HepG2 (cell line): ENCODE measurements around the gene FKBP1B. TPM values are rescaled to one million over a fixed set of nuclear protein-coding genes. Genes with fewer than 3 reads are reported as not detected.

Experiments
- ATAC-seq: fragments of 200-7000 bp; cut with Tn5 transposase; 3 replicates; pipeline ENCODE4 v1.9.1; 2020; ENCODE audit warnings: mild to moderate bottlenecking, moderate library complexity
- BruUV-seq: library from RNA; stranded (reverse); fragments of 400-500 nt; replicated peaks from 2 replicates; lab custom pipeline; 2021; lab: Mats Ljungman, UMichigan
- CTCF ChIA-PET: fragments of 300-600 bp; formaldehyde crosslinking; extraction: SDS; loops from one replicate; lab custom pipeline; 2021; ENCODE audit warnings: low total read pairs, inconsistent platforms, low intra/inter-chr PET ratio; lab: Yijun Ruan, JAX
- POLR2A ChIA-PET: fragments of 350-600 bp; sonication (Branson Sonifier 250); formaldehyde crosslinking; loops from one replicate; lab custom pipeline; 2020; ENCODE audit warnings: antibody characterized with exemption, inconsistent platforms; lab: Yijun Ruan, JAX
- DNase-seq: peaks from one replicate; pipeline ENCODE4 v3.0.0-alpha.2; 2015; ENCODE audit warnings: low spot score
- FAIRE-seq: peaks from 3 replicates; lab custom pipeline; 2011; peaks lifted over from hg19 to GRCh38; lab: Jason Lieb, UNC
- H2AFZ ChIP-seq: one replicate; pipeline ENCODE4 v1.6.1; 2011; ENCODE audit warnings: low read length, inconsistent platforms
- H3K27ac ChIP-seq: fragments of 300-600 bp; 3 replicates; pipeline ENCODE4 v1.8.0; 2011; ENCODE audit warnings: mixed run types, mild to moderate bottlenecking, mixed read lengths, low read length, inconsistent platforms; ENCODE audit not compliant: insufficient read depth; ENCODE audit errors: extremely low read length
- H3K27me3 ChIP-seq, 2 experiments: fragments of 200-600 bp in 1 of 2; 2 replicates in 1 of 2; 3 replicates in 1 of 2; pipeline versions ENCODE4 v1.6.0 to v1.8.0; 2011; ENCODE audit warnings: low read length in 2 of 2, mild to moderate bottlenecking in 2 of 2, moderate library complexity in 2 of 2, inconsistent platforms in 1 of 2; ENCODE audit not compliant: insufficient read depth in 2 of 2, control insufficient read depth in 1 of 2
- H3K36me3 ChIP-seq, 2 experiments: fragments of 200-600 bp in 1 of 2; replicated peaks in 1 of 2; 2 replicates in 1 of 2; 3 replicates in 1 of 2; pipeline versions ENCODE4 v1.5.1 to v1.8.0; 2011; ENCODE audit warnings: low read length in 2 of 2, inconsistent platforms in 1 of 2; ENCODE audit not compliant: insufficient read depth in 2 of 2, control insufficient read depth in 1 of 2
- H3K4me1 ChIP-seq: 2 replicates; pipeline ENCODE4 v1.5.1; 2012; ENCODE audit warnings: low read length, inconsistent platforms; ENCODE audit not compliant: insufficient read depth
- H3K4me2 ChIP-seq: 2 replicates; pipeline ENCODE4 v1.6.0; 2011; ENCODE audit warnings: low read depth, low read length, inconsistent platforms
- H3K4me3 ChIP-seq, 3 experiments: fragments of 200-600 bp in 1 of 3; sonication (generic), shearing (Covaris generic) in 1 of 3; replicated peaks in 1 of 3; 2 replicates each; pipeline ENCODE4 v1.5.1; 2011 to 2016; ENCODE audit warnings: low read length in 3 of 3, inconsistent platforms in 2 of 3, low read depth in 2 of 3, mild to moderate bottlenecking in 2 of 3, control low read depth in 1 of 3, mixed read lengths in 1 of 3; ENCODE audit not compliant: insufficient read depth in 1 of 3
- H3K79me2 ChIP-seq: one replicate; pipeline ENCODE4 v1.6.1; 2011; ENCODE audit warnings: low read length, inconsistent platforms; ENCODE audit not compliant: insufficient read depth
- H3K9ac ChIP-seq: 2 replicates; pipeline ENCODE4 v1.6.0; 2011; ENCODE audit warnings: mild to moderate bottlenecking, low read depth, low read length, inconsistent platforms; ENCODE audit not compliant: insufficient read depth
- H3K9me3 ChIP-seq: 2 replicates; pipeline ENCODE4 v1.5.1; 2012; ENCODE audit warnings: mild to moderate bottlenecking, low read length
- H4K20me1 ChIP-seq: 2 replicates; pipeline ENCODE4 v1.6.0; 2011; ENCODE audit warnings: inconsistent platforms, mild to moderate bottlenecking, low read length, moderate library complexity; ENCODE audit not compliant: insufficient read depth
- AGO2 ChIP-seq: fragments of 200-400 bp; formaldehyde crosslinking; optimal IDR thresholded peaks from 2 replicates; pipeline ENCODE3; 2017; ENCODE audit warnings: mild to moderate bottlenecking, low read depth, low read length, moderate library complexity
- ATRX ChIP-seq: sonication (generic); formaldehyde crosslinking; IDR thresholded peaks from 2 replicates; pipeline ENCODE4 v1.4.0; 2020; ENCODE audit warnings: missing genetic modification reagents, borderline replicate concordance
- EEA1 ChIP-seq: sonication (generic); formaldehyde crosslinking; IDR thresholded peaks from 2 replicates; pipeline ENCODE4 v1.5.1; 2020; ENCODE audit warnings: mild to moderate bottlenecking, missing genetic modification reagents, borderline replicate concordance
- FOXK1 ChIP-seq: sonication (generic); formaldehyde crosslinking; IDR thresholded peaks from 2 replicates; pipeline ENCODE4 v1.4.0; 2020; ENCODE audit warnings: low read depth, missing genetic modification reagents, borderline replicate concordance
- HNRNPK ChIP-seq: fragments of 200-400 bp; formaldehyde crosslinking; IDR thresholded peaks from 2 replicates; pipeline ENCODE4 v1.6.1; 2018; ENCODE audit warnings: low read length, low read depth, moderate library complexity, mild to moderate bottlenecking; ENCODE audit not compliant: poor library complexity, severe bottlenecking
- MXD4 ChIP-seq: IDR thresholded peaks from 2 replicates; pipeline ENCODE4 v1.6.1; 2016; ENCODE audit warnings: mild to moderate bottlenecking, missing biosample characterization, missing genetic modification reagents
- NR1H2 ChIP-seq: sonication (generic); formaldehyde crosslinking; IDR thresholded peaks from 2 replicates; pipeline ENCODE4 v1.8.1; 2022; ENCODE audit warnings: low read depth, missing genetic modification reagents, borderline replicate concordance
- NRL ChIP-seq: sonication (generic); formaldehyde crosslinking; IDR thresholded peaks from 2 replicates; pipeline ENCODE4 v1.5.0; 2020; ENCODE audit warnings: missing genetic modification reagents, mild to moderate bottlenecking, moderate library complexity, borderline replicate concordance
- RBFOX2 ChIP-seq: fragments of 200-400 bp; formaldehyde crosslinking; IDR thresholded peaks from 2 replicates; pipeline ENCODE4 v1.6.1; 2017; ENCODE audit warnings: low read depth, mild to moderate bottlenecking, low read length
- SAFB2 ChIP-seq: sonication (generic); formaldehyde crosslinking; IDR thresholded peaks from 2 replicates; pipeline ENCODE4 v1.5.1; 2020; ENCODE audit warnings: missing genetic modification reagents, low read depth, mild to moderate bottlenecking, borderline replicate concordance
- TEF ChIP-seq: sonication (generic); formaldehyde crosslinking; IDR thresholded peaks from 2 replicates; pipeline ENCODE4 v1.5.0; 2020; ENCODE audit warnings: missing genetic modification reagents
- THAP7 ChIP-seq: sonication (generic); formaldehyde crosslinking; IDR thresholded peaks from 2 replicates; pipeline ENCODE4 v1.8.1; 2023; ENCODE audit warnings: mild to moderate bottlenecking, missing genetic modification reagents
- ZBTB33 ChIP-seq: sonication (generic); formaldehyde crosslinking; IDR thresholded peaks from 2 replicates; pipeline ENCODE4 v1.4.0; 2020; ENCODE audit warnings: missing genetic modification reagents
- ZFYVE20 ChIP-seq: sonication (generic); formaldehyde crosslinking; IDR thresholded peaks from 2 replicates; pipeline ENCODE4 v1.8.0; 2023; ENCODE audit warnings: low read depth, mild to moderate bottlenecking, moderate library complexity, missing genetic modification reagents, borderline replicate concordance
- ZGPAT ChIP-seq: IDR thresholded peaks from 2 replicates; pipeline ENCODE4 v1.6.1; 2016; ENCODE audit warnings: mild to moderate bottlenecking
- ZNF263 ChIP-seq: sonication (generic); formaldehyde crosslinking; IDR thresholded peaks from 2 replicates; pipeline ENCODE4 v1.4.0; 2020; ENCODE audit warnings: missing genetic modification reagents
- ZNF674 ChIP-seq: sonication (generic); formaldehyde crosslinking; IDR thresholded peaks from 2 replicates; pipeline ENCODE4 v1.5.0; 2020; ENCODE audit warnings: low read depth, mild to moderate bottlenecking, missing genetic modification reagents
- ZNF782 ChIP-seq: sonication (generic); formaldehyde crosslinking; IDR thresholded peaks from 2 replicates; pipeline ENCODE4 v1.4.0; 2020; ENCODE audit warnings: missing genetic modification reagents, mild to moderate bottlenecking, borderline replicate concordance
- WGBS: methylation state at CpG from one replicate; pipeline ENCODE4 v1.1.6; 2017; ENCODE audit warnings: low lambda C conversion rate; 5-methylcytosine and 5-hydroxymethylcytosine counted together
- in situ Hi-C: cut with HindIII; loops from 2 replicates; pipeline ENCODE4 v1.10.0; 2017; ENCODE audit warnings: low pct_unique_long_range_greater_than_20kb; ENCODE audit not compliant: extremely low pct_ligation_motif_present
- intact Hi-C: fragments of 100-400 bp; cut with micrococcal nuclease; formaldehyde crosslinking; loops from one replicate; pipeline ENCODE4 v1.10.0; 2022; ENCODE audit not compliant: unreplicated experiment
- polyA plus RNA-seq, 8 experiments: library from polyadenylated mRNA; depleted of rRNA in 3 of 8; stranded (reverse) in 7 of 8; unstranded in 1 of 8; fragments of >200 nt; fragmentation: Illumina TruSeq in 4 of 8; extraction: Trizol in 4 of 8; gene quantifications; 2 replicates each; pipeline versions ENCODE4 v1.2.1 to v1.2.3, GENCODE V29; 2011 to 2016; ENCODE audit warnings: low read depth in 4 of 8, missing spikeins in 1 of 8, mixed read lengths in 1 of 8; ENCODE audit not compliant: insufficient read depth in 1 of 8
- total RNA-seq, 5 experiments: library from RNA; depleted of rRNA; stranded (reverse); fragments of >200 nt; fragmentation: Illumina TruSeq; extraction: Trizol; gene quantifications; 2 replicates each; pipeline ENCODE4 v1.2.3, GENCODE V29; 2016; ENCODE audit warnings: low read depth in 1 of 5

The FKBP1B gene
- total and polyA plus RNA-seq, 2 of the 13 experiments (the other 11 are each of a cell fraction or from before 2014, with no cell fraction given), result 35.2 to 96.3 TPM

- ATAC-seq (no peak), FAIRE-seq (no peak), DNase-seq (no peak)
- 91% methylated on average over 41 of the region's 41 CpGs for WGBS
- H3K4me3 ChIP-seq, result peak overlapping the region; percentile 76 to 100 (median 94); a peak in 4 of 6 replicates
- BruUV-seq, result no TSS peak
- ChIA-PET CTCF (interaction anchor here (2.3 kb wide), 1 partner anchor 87 kb away, joined by 10 read pairs; no protein-coding TSS in a partner anchor), POLR2A (interaction anchor here (0.7 to 2.6 kb wide), 21 partner anchors 7 to 716 kb away, joined by 3 to 66 read pairs (median 5); partner anchors contain the start of genes ATAD2B, CENPO, FAM228B and FKBP1B)
- H3K9ac ChIP-seq, result no peak overlapping the region
- intact Hi-C loops, result loop anchor here (1.0 to 2.0 kb wide), 3 partner anchors 30 to 136 kb away; partner anchors contain the start of genes UBXN2A and WDCP
- H3K27me3 ChIP-seq, result no peaks in the 10 kb centered on the region; a peak in 1 of 5 replicates
- H3K79me2 ChIP-seq, result peaks cover 25% of the 10 kb centered on the region
- no peak overlapping the region for H3K4me2 ChIP-seq
- no peak overlapping the region for H2AFZ ChIP-seq
- in situ Hi-C loops, result no loop called here
- H3K9me3 ChIP-seq, result no peaks in the 10 kb centered on the region
- peaks cover 15% of the 10 kb centered on the region for H3K4me1 ChIP-seq
- H4K20me1 ChIP-seq, result no peaks in the 10 kb centered on the region
- peak overlapping the region; percentile 36 for H3K27ac ChIP-seq
- TF ChIP-seq EEA1 (no peak), ZGPAT (CRISPR knock-in tag) (no peak), NRL (0 out of 2 replicates have a peak, but pooled peaks have one; percentile 32), ZFYVE20 (CRISPR knock-in tag) (no peak), TEF (CRISPR knock-in tag) (no peak), NR1H2 (no peak), ATRX (CRISPR knock-in tag) (no peak), RBFOX2 (0 out of 2 replicates have a peak, but pooled peaks have one; percentile 26), THAP7 (CRISPR knock-in tag) (no peak), SAFB2 (CRISPR knock-in tag) (0 out of 2 replicates have a peak, but pooled peaks have one; percentile 6), FOXK1 (no peak), ZNF674 (CRISPR knock-in tag) (no peak), AGO2 (peak; percentile 16), HNRNPK (peak; percentile 35), ZBTB33 (peak; percentile 80; the same call in 1 of the 2 replicates), ZNF263 (no peak), ZNF782 (CRISPR knock-in tag) (no peak), MXD4 (CRISPR knock-in tag) (no peak)
- H3K36me3 ChIP-seq, result peaks cover 5 to 19% of the 10 kb centered on the region in 2 experiments
These were observed 27.5 kb downstream of the FKBP1B start for GRCh38 chr2:24076849-24077534.
